ENCODE results near the gene NPAS3.

DNA sequence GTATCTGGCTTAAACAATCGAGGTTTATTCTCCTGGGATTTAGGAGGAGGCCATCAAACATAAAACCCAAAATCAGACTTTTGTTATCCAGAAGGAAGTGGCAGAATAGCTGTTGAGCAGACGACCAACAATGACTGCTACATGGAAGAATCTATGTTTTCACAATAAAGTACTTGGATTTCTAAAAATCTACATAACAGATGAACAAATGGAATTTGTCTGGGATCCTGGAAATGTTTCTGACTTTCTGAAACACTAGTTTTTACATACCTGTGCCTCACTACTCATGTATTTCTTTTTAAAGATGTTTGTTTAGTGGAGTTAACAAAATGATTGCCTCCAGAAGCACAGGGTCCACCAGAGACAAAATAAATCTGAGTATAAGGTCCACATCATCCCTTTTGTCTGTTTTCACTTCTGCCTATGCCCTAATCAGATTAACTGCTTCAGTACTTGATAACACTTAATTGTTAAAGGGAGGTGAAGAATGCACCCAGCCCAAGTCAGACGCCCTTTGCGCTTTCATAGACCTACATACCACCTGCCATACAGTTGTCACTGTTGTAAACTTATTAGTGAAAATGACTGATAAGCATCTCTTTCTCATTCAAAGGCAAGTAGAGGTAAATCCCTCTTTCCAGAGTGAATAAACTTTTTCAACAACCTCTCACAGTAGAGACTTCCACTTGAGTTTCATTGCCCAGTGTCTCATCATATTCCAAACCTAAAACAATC, 847.6 kb downstream of the NPAS3 start:
- TF ChIP-seq POLR2A (IDR thresholded peaks at IDR 0.05; ENCODE audit: low read length) (no peak), GATA1 (IDR thresholded peaks at IDR 0.05; ENCODE audit: low read depth, low read length) (no peak)

Data from erythroblast (primary cell).